Liver (tissue), 3 donors: ENCODE results near the gene MLKL.

Source experiments
- JUND ChIP-seq, 2 donors: IDR thresholded peaks; 2 replicates each; pipeline ENCODE4 v1.6.1; 2016; ENCODE audit warnings: antibody characterized with exemption in 2 of 2
- NR2F2 ChIP-seq: IDR thresholded peaks from 2 replicates; pipeline ENCODE4 v1.6.1; 2016; ENCODE audit warnings: antibody characterized with exemption
- RAD21 ChIP-seq, 2 donors: IDR thresholded peaks; 2 replicates each; pipeline ENCODE4 v1.6.1; 2016; ENCODE audit warnings: antibody characterized with exemption in 2 of 2, mild to moderate bottlenecking in 2 of 2
- SP1 ChIP-seq: IDR thresholded peaks from 2 replicates; pipeline ENCODE4 v1.6.1; 2018; ENCODE audit warnings: antibody characterized with exemption, mild to moderate bottlenecking
- YY1 ChIP-seq: IDR thresholded peaks from 2 replicates; pipeline ENCODE4 v1.6.1; 2016; ENCODE audit warnings: antibody characterized with exemption, mild to moderate bottlenecking
- TF ChIP-seq, protein P1 (sequence below): fragments of 150-350 bp; IDR thresholded peaks from 2 replicates; pipeline ENCODE4 v1.5.1; 2017; ENCODE audit warnings: improper control_type of control experiment, low read depth, low read length; ENCODE audit not compliant: missing input control
- TF ChIP-seq, protein P2 (sequence below): IDR thresholded peaks from 2 replicates; pipeline ENCODE4 v1.6.1; 2016; ENCODE audit warnings: antibody characterized with exemption
- TF ChIP-seq, protein P3 (sequence below): IDR thresholded peaks from 2 replicates; pipeline ENCODE4 v1.6.1; 2016; ENCODE audit warnings: antibody characterized with exemption, mild to moderate bottlenecking
- donor health status: healthy.
- donor health status: healthy.

DNA sequence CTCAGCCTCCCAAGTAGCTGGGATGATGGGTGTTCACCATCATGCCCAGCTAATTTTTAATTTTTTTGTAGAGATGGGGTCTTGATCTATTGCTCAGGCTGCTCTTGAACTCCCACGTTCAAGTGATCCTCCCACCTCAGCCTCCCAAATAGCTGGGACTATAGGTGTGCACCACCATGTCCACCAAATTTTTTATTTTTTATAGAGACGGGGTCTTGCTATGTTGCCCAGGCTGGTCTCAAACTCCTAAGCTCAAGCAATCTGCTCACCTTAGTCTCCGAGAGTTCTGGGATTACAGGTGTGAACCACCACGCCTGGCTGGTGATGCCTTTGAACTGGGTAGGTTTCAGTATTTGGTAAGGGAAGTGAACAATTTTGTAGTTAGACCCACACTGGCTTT lies 43.9 kb upstream of the MLKL start:
- TF ChIP-seq YY1 (no peak), SP1 (no peak), NR2F2 (no peak), RAD21 (IDR thresholded peaks at IDR 0.05) (no peak), JUND (IDR thresholded peaks at IDR 0.05) (no peak)
- TF ChIP-seq, protein P1, sequence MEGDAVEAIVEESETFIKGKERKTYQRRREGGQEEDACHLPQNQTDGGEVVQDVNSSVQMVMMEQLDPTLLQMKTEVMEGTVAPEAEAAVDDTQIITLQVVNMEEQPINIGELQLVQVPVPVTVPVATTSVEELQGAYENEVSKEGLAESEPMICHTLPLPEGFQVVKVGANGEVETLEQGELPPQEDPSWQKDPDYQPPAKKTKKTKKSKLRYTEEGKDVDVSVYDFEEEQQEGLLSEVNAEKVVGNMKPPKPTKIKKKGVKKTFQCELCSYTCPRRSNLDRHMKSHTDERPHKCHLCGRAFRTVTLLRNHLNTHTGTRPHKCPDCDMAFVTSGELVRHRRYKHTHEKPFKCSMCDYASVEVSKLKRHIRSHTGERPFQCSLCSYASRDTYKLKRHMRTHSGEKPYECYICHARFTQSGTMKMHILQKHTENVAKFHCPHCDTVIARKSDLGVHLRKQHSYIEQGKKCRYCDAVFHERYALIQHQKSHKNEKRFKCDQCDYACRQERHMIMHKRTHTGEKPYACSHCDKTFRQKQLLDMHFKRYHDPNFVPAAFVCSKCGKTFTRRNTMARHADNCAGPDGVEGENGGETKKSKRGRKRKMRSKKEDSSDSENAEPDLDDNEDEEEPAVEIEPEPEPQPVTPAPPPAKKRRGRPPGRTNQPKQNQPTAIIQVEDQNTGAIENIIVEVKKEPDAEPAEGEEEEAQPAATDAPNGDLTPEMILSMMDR = no peak
- TF ChIP-seq, protein P2, sequence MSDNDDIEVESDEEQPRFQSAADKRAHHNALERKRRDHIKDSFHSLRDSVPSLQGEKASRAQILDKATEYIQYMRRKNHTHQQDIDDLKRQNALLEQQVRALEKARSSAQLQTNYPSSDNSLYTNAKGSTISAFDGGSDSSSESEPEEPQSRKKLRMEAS = no peak
- TF ChIP-seq, protein P3, sequence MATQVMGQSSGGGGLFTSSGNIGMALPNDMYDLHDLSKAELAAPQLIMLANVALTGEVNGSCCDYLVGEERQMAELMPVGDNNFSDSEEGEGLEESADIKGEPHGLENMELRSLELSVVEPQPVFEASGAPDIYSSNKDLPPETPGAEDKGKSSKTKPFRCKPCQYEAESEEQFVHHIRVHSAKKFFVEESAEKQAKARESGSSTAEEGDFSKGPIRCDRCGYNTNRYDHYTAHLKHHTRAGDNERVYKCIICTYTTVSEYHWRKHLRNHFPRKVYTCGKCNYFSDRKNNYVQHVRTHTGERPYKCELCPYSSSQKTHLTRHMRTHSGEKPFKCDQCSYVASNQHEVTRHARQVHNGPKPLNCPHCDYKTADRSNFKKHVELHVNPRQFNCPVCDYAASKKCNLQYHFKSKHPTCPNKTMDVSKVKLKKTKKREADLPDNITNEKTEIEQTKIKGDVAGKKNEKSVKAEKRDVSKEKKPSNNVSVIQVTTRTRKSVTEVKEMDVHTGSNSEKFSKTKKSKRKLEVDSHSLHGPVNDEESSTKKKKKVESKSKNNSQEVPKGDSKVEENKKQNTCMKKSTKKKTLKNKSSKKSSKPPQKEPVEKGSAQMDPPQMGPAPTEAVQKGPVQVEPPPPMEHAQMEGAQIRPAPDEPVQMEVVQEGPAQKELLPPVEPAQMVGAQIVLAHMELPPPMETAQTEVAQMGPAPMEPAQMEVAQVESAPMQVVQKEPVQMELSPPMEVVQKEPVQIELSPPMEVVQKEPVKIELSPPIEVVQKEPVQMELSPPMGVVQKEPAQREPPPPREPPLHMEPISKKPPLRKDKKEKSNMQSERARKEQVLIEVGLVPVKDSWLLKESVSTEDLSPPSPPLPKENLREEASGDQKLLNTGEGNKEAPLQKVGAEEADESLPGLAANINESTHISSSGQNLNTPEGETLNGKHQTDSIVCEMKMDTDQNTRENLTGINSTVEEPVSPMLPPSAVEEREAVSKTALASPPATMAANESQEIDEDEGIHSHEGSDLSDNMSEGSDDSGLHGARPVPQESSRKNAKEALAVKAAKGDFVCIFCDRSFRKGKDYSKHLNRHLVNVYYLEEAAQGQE = no peak
